Heart right ventricle (tissue), 16 donors: Measurements from ENCODE around the gene TRIM44. TPM values are rescaled to one million over a fixed set of nuclear protein-coding genes. Genes with fewer than 3 reads are reported as not detected.

Source experiments
- ATAC-seq, 8 donors: fragments of 200-7000 bp; cut with Tn5 transposase; one replicate each; pipeline ENCODE4 v1.9.1; 2020; ENCODE audit warnings: mild to moderate bottlenecking in 8 of 8, moderate library complexity in 8 of 8, moderate number of reproducible peaks in 1 of 8
- DNase-seq, 2 donors: peaks; one replicate each; pipeline ENCODE4 v3.0.0-alpha.2; 2020
- H3K27ac ChIP-seq, 10 donors: fragments of 200-600 bp; sonication (generic) in 2 of 10; one replicate each; pipeline versions ENCODE4 v1.5.0 to v1.8.0; 2020 to 2022; ENCODE audit warnings: mild to moderate bottlenecking in 3 of 10
- H3K27me3 ChIP-seq, 7 donors: fragments of 200-600 bp; one replicate each; pipeline ENCODE4 v1.8.0; 2021 to 2022; ENCODE audit warnings: mild to moderate bottlenecking in 2 of 7
- H3K36me3 ChIP-seq, 9 donors: fragments of 200-600 bp; sonication (generic) in 1 of 9; one replicate each; pipeline versions ENCODE4 v1.5.0 to v1.8.0; 2020 to 2022; ENCODE audit warnings: mild to moderate bottlenecking in 2 of 9
- H3K4me1 ChIP-seq, 9 donors: fragments of 200-600 bp; sonication (generic) in 1 of 9; one replicate each; pipeline versions ENCODE4 v1.5.0 to v1.8.0; 2020 to 2022; ENCODE audit warnings: mild to moderate bottlenecking in 4 of 9
- H3K4me3 ChIP-seq, 10 donors: fragments of 200-600 bp; sonication (generic) in 2 of 10; one replicate each; pipeline versions ENCODE4 v1.5.0 to v1.8.0; 2020 to 2022; ENCODE audit warnings: mild to moderate bottlenecking in 7 of 10, moderate library complexity in 2 of 10
- H3K9me3 ChIP-seq, 11 donors: fragments of 200-600 bp in 10 of 11; sonication (generic) in 2 of 11; one replicate each; pipeline versions ENCODE4 v1.5.0 to v1.8.0; 2013 to 2022; ENCODE audit warnings: mild to moderate bottlenecking in 2 of 11, control low read depth in 1 of 11, moderate library complexity in 1 of 11
- CTCF ChIP-seq, 9 donors: fragments of 200-600 bp; sonication (generic) in 2 of 9; IDR thresholded peaks; one replicate each; pipeline versions ENCODE4 v1.5.0 to v1.8.0; 2021 to 2022; ENCODE audit warnings: antibody characterized with exemption in 9 of 9, mild to moderate bottlenecking in 5 of 9, moderate library complexity in 1 of 9
- WGBS, 2 donors: extraction: QIAGEN DNeasy Blood & Tissue Kit; methylation state at CpG; one replicate each; pipeline ENCODE4 v1.1.7; 2013; ENCODE audit warnings: inconsistent platforms in 1 of 2; 5-methylcytosine and 5-hydroxymethylcytosine counted together
- intact Hi-C, 10 donors: fragments of 100-400 bp; cut with DNase I; formaldehyde crosslinking; loops; one replicate each; pipeline versions ENCODE4 v1.11.1 to v1.14.2; 2022
- polyA plus RNA-seq, 2 donors: library from polyadenylated mRNA; stranded (reverse); fragments of 200-250 nt; gene quantifications; one replicate each; pipeline ENCODE4 v1.2.3, GENCODE V29; 2013
- total RNA-seq, 10 donors: library from RNA; stranded (reverse); fragmentation: NEBNext Ultra II Directional in 3 of 10; extraction: Animal tissue kit (Norgen Biotek cat#: 25700) in 3 of 10; gene quantifications; one replicate each; pipeline versions ENCODE4 v1.2.1 to v1.2.4, GENCODE V29; 2021 to 2023
- donor health status: Arrhythmogenic right ventricular cardiomyopathy.
- donor health status: ischemic (EF 13 %, LVEDD 7.1; RV severe dilation, severe dysfunction).
- donor health status: healthy with polysubstance abuse.
- donor health status: DM: no; HTN: yes; CAD: no.
- donor health status: DM: no; HTN: no; CAD: no.
- donor health status: ischemic (EF 25% LVEDD 6.9; RV normal size, moderate dysfunction).
- donor health status: ischemic (EF 25% LVEDD 5.7; RV mildly dilated, moderate dysfunction).
- donor health status: healthy.
- donor health status: DM: yes; HTN: yes; CAD: no.
- donor health status: Ischemic cardiomyopathy.
- donor health status: ischemic (EF 35%, LVEDD 5.7; RV mildly dilated, moderate dysfunction).
- donor health status: nonischemic (EF 11% LVEDD 7.7; RV severe dilation, severe dysfunction).
- donor health status: DM: yes; HTN: yes; CAD: no.
- donor health status: PGD.
- donor health status: ischemic (EF 29% LVEDD 5.4; RV normal size, mild dysfunction).
- donor health status: nonischemic (EF 23%, LVEDD 6.1; RV moderate dilation, normal function).

Gene TRIM44
- total and polyA plus RNA-seq, 12 donors = 6.4 to 59.2 (median 44.5) TPM

GRCh38 chr11:35792148-35792845 lies 129.7 kb downstream of the TRIM44 start:
- Histone ChIP-seq H3K4me3 (no peak overlapping the region), H3K27me3 (no peaks in the 10 kb centered on the region), H3K27ac (no peak overlapping the region), H3K9me3 (no peaks in the 10 kb centered on the region), H3K4me1 (peaks cover 0 to 47% (median 15%) of the 10 kb centered on the region in 9 donors), H3K36me3 (no peaks in the 10 kb centered on the region)
- peak in 2 of 8 donors; percentile 20 to 43 for ATAC-seq
- DNase-seq = no peak
- intact Hi-C loops = no loop called here
- no peak for TF ChIP-seq CTCF (IDR thresholded peaks at IDR 0.05)
- whole genome bisulfite sequencing, 2 donors = 82 to 86% methylated on average over 4 of the region's 4 CpGs

GRCh38 chr11:35792846-35793192 lies 130.2 kb downstream of the TRIM44 start:
- 89 to 90% methylated on average over 2 of the region's 2 CpGs for WGBS, 2 donors
- Histone ChIP-seq H3K9me3 (no peaks in the 10 kb centered on the region), H3K4me3 (no peak overlapping the region), H3K27me3 (no peaks in the 10 kb centered on the region), H3K27ac (no peak overlapping the region), H3K36me3 (no peaks in the 10 kb centered on the region), H3K4me1 (peaks cover 0 to 42% (median 11%) of the 10 kb centered on the region in 9 donors)
- intact Hi-C loops = no loop called here
- no peak for DNase-seq
- no peak for ATAC-seq
- TF ChIP-seq CTCF (IDR thresholded peaks at IDR 0.05) = no peak

- ATAC-seq (no peak), DNase-seq (no peak)
- TF ChIP-seq CTCF (IDR thresholded peaks at IDR 0.05) = no peak
- WGBS, 2 donors = 97 to 98% methylated on average over 2 of the region's 2 CpGs
- Histone ChIP-seq H3K27ac (no peak overlapping the region), H3K9me3 (no peaks in the 10 kb centered on the region), H3K4me1 (peaks cover 0 to 52% (median 16%) of the 10 kb centered on the region in 9 donors), H3K4me3 (no peak overlapping the region), H3K27me3 (no peaks in the 10 kb centered on the region), H3K36me3 (no peaks in the 10 kb centered on the region)
- intact Hi-C loops = no loop called here
These were observed 131.8 kb downstream of the TRIM44 start for GRCh38 chr11:35794333-35794732.

- Histone ChIP-seq H3K36me3 (no peaks in the 10 kb centered on the region), H3K27me3 (no peaks in the 10 kb centered on the region), H3K27ac (no peak overlapping the region), H3K4me1 (peaks cover 0 to 52% (median 16%) of the 10 kb centered on the region in 9 donors), H3K9me3 (no peaks in the 10 kb centered on the region), H3K4me3 (no peak overlapping the region)
- ATAC-seq = no peak
- TF ChIP-seq CTCF (IDR thresholded peaks at IDR 0.05) = no peak
- DNase-seq = no peak
- intact Hi-C loops = no loop called here
- 94 to 95% methylated on average over 3 of the region's 3 CpGs for WGBS, 2 donors
These were observed 132.3 kb downstream of the TRIM44 start for GRCh38 chr11:35794850-35795249.
